ENCODE data around the gene SH2D1A.

DNA sequence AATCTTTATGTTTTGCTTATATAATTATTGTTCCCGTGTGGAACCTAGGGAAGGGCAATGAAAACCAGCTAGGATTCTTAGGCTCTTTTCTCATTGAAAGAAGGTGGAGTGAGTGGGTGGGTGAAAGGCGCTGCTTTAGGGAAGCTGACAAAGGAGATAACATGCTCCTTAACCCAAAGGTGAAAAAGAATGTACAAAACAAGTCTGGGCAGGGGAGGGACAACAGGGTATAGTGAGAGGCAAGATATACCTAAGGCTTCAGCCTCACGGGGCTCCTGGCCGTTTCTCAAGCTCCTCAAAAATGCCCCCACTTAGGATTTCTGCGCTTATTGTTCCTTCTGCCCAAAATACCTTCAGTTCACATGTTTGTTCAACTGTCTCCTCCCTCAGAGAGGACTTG lies 1.8 kb downstream of the SH2D1A start:
- TF ChIP-seq POLR2A (IDR thresholded peaks at IDR 0.05) = no peak
- TF ChIP-seq, protein P1, sequence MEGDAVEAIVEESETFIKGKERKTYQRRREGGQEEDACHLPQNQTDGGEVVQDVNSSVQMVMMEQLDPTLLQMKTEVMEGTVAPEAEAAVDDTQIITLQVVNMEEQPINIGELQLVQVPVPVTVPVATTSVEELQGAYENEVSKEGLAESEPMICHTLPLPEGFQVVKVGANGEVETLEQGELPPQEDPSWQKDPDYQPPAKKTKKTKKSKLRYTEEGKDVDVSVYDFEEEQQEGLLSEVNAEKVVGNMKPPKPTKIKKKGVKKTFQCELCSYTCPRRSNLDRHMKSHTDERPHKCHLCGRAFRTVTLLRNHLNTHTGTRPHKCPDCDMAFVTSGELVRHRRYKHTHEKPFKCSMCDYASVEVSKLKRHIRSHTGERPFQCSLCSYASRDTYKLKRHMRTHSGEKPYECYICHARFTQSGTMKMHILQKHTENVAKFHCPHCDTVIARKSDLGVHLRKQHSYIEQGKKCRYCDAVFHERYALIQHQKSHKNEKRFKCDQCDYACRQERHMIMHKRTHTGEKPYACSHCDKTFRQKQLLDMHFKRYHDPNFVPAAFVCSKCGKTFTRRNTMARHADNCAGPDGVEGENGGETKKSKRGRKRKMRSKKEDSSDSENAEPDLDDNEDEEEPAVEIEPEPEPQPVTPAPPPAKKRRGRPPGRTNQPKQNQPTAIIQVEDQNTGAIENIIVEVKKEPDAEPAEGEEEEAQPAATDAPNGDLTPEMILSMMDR (IDR thresholded peaks at IDR 0.05) = no peak

Measured in vagina (tissue), 2 donors.